KOPT-K1 (cell line): ENCODE data around the gene PRPF8.
"Not testable (repeated sequence)": the region's sequence is repeated elsewhere in the genome, so short reads cannot be mapped to it uniquely, and the experiment has no call there.

Experiments used
- H3K27ac ChIP-seq: fragments of 200-600 bp; sonication (generic); 2 replicates; pipeline ENCODE4 v1.5.1; 2016; ENCODE audit warnings: antibody characterized with exemption, mild to moderate bottlenecking, low read depth, low read length; ENCODE audit not compliant: poor library complexity, severe bottlenecking
- H3K36me3 ChIP-seq: fragments of 200-600 bp; sonication (generic); 2 replicates; pipeline ENCODE4 v1.5.1; 2017; ENCODE audit warnings: antibody characterized with exemption, mild to moderate bottlenecking, low read length, moderate library complexity; ENCODE audit not compliant: insufficient read depth
- H3K9me3 ChIP-seq: fragments of 200-600 bp; sonication (generic); 2 replicates; pipeline ENCODE4 v1.5.1; 2017; ENCODE audit warnings: antibody characterized with exemption, low read length, mild to moderate bottlenecking; ENCODE audit not compliant: insufficient read depth, poor library complexity, severe bottlenecking

The PRPF8 gene

GRCh38 chr17:1710807-1711553 lies 26.3 kb upstream of the PRPF8 start:
- Histone ChIP-seq H3K27ac (no peak overlapping the region), H3K9me3 (no peaks in the 10 kb centered on the region), H3K36me3 (no peaks in the 10 kb centered on the region)

GRCh38 chr17:1709971-1710806 lies 25.5 kb upstream of the PRPF8 start, which contains the start of gene TLCD2:
TSS of gene TLCD2 (minus strand) at chr17:1710377. CDS start at chr17:1710242, 135 bp downstream.
- Histone ChIP-seq H3K9me3 (no peaks in the 10 kb centered on the region), H3K36me3 (no peaks in the 10 kb centered on the region), H3K27ac (no peak within 1 kb of the TSS)

GRCh38 chr17:1709403-1709951 lies 24.8 kb upstream of the PRPF8 start:
- Histone ChIP-seq H3K36me3 (no peaks in the 10 kb centered on the region), H3K27ac (no peak overlapping the region)

GRCh38 chr17:1708791-1709346 lies 24.2 kb upstream of the PRPF8 start:
- not testable (repeated sequence) for H3K27ac ChIP-seq

More at GRCh38 chr17:1709403-1709951, 24.8 kb upstream of the PRPF8 start:
- H3K9me3 ChIP-seq = no peaks in the 10 kb centered on the region

GRCh38 chr17:1707107-1707506 lies 22.4 kb upstream of the PRPF8 start:
- H3K36me3 ChIP-seq = no peaks in the 10 kb centered on the region
- no peaks in the 10 kb centered on the region for H3K9me3 ChIP-seq
- H3K27ac ChIP-seq = no peak overlapping the region

More at GRCh38 chr17:1708791-1709346, 24.2 kb upstream of the PRPF8 start:
- H3K9me3 ChIP-seq, H3K36me3 ChIP-seq: not testable (repeated sequence)

- Histone ChIP-seq H3K36me3 (no peaks in the 10 kb centered on the region), H3K27ac (no peak overlapping the region), H3K9me3 (no peaks in the 10 kb centered on the region)
These were observed 20.3 kb upstream of the PRPF8 start for GRCh38 chr17:1705004-1705403.

GRCh38 chr17:1703063-1703462 lies 18.4 kb upstream of the PRPF8 start:
- Histone ChIP-seq H3K9me3 (no peaks in the 10 kb centered on the region), H3K27ac (no peak overlapping the region), H3K36me3 (no peaks in the 10 kb centered on the region)

GRCh38 chr17:1699891-1700290 lies 15.2 kb upstream of the PRPF8 start:
- H3K9me3 ChIP-seq, H3K36me3 ChIP-seq, H3K27ac ChIP-seq: not testable (repeated sequence)

GRCh38 chr17:1697681-1698080 lies 13.0 kb upstream of the PRPF8 start:
- no peaks in the 10 kb centered on the region for H3K9me3 ChIP-seq
- no peaks in the 10 kb centered on the region for H3K36me3 ChIP-seq
- H3K27ac ChIP-seq = no peak overlapping the region

- Histone ChIP-seq H3K36me3 (no peaks in the 10 kb centered on the region), H3K27ac (no peak overlapping the region), H3K9me3 (no peaks in the 10 kb centered on the region)
These were observed 10.7 kb upstream of the PRPF8 start for GRCh38 chr17:1695365-1695764.

GRCh38 chr17:1693339-1693738 lies 8.7 kb upstream of the PRPF8 start:
- H3K27ac ChIP-seq = no peak overlapping the region
- H3K9me3 ChIP-seq = no peaks in the 10 kb centered on the region
- H3K36me3 ChIP-seq = no peaks in the 10 kb centered on the region

GRCh38 chr17:1690544-1691221 lies 6.0 kb upstream of the PRPF8 start:
- Histone ChIP-seq H3K9me3 (no peaks in the 10 kb centered on the region), H3K27ac (no peak overlapping the region), H3K36me3 (no peaks in the 10 kb centered on the region)

- not testable (repeated sequence) for H3K36me3 ChIP-seq, H3K9me3 ChIP-seq, H3K27ac ChIP-seq
These were observed 3.7 kb upstream of the PRPF8 start for GRCh38 chr17:1688405-1688804.

- Histone ChIP-seq H3K9me3 (no peaks in the 10 kb centered on the region), H3K36me3 (peaks cover 26% of the 10 kb centered on the region), H3K27ac (no peak overlapping the region)
These were observed 1.4 kb upstream of the PRPF8 start for GRCh38 chr17:1686086-1686485.

- H3K36me3 ChIP-seq = peaks cover 52% of the 10 kb centered on the region
- H3K27ac ChIP-seq = peak overlapping the region; percentile 91
These were observed 1.2 kb downstream of the PRPF8 start for GRCh38 chr17:1683459-1683858.

More at GRCh38 chr17:1683459-1683858, 1.2 kb downstream of the PRPF8 start:
- no peaks in the 10 kb centered on the region for H3K9me3 ChIP-seq
